B cell (primary cell): ENCODE data around the gene DTNBP1. TPM values are rescaled to one million over a fixed set of nuclear protein-coding genes. Genes with fewer than 3 reads are reported as not detected.

Source experiments
- ATAC-seq: fragments of 200-7000 bp; cut with Tn5 transposase; one replicate; pipeline ENCODE4 v1.10.0; 2021; ENCODE audit warnings: low read depth, mild to moderate bottlenecking, moderate number of reproducible peaks, moderate library complexity
- CTCF ChIA-PET: fragments of 350-600 bp; sonication (Branson Sonifier 250); formaldehyde crosslinking; loops from one replicate; lab custom pipeline; 2021; ENCODE audit warnings: antibody characterized with exemption, inconsistent platforms; lab: Charles Lee
- POLR2A ChIA-PET: fragments of 350-600 bp; sonication (Branson Sonifier 250); formaldehyde crosslinking; loops from one replicate; lab custom pipeline; 2021; ENCODE audit warnings: antibody characterized with exemption; lab: Charles Lee
- DNase-seq: peaks from one replicate; pipeline ENCODE4 v3.0.0; 2013
- H2AFZ ChIP-seq: 2 replicates; pipeline ENCODE4 v1.6.1; 2012; ENCODE audit warnings: mild to moderate bottlenecking, low read depth, low read length; ENCODE audit not compliant: insufficient read depth, poor library complexity, severe bottlenecking
- H3K27ac ChIP-seq, 2 donors: 1 replicate in 1 of 2; 2 replicates in 1 of 2; pipeline ENCODE4 v1.5.1; 2012 to 2013; ENCODE audit warnings: low read length in 2 of 2, mild to moderate bottlenecking in 2 of 2, moderate library complexity in 1 of 2
- H3K27me3 ChIP-seq, 4 experiments: fragments of 200-600 bp in 1 of 4; sonication (generic) in 1 of 4; replicated peaks in 1 of 4; 1 replicate in 2 of 4; 2 replicates in 2 of 4; pipeline versions ENCODE4 v1.6.1 to v1.7.0; 2013 to 2016; ENCODE audit warnings: low read length in 3 of 4, mild to moderate bottlenecking in 2 of 4, mixed read lengths in 1 of 4, moderate library complexity in 1 of 4; ENCODE audit not compliant: insufficient read depth in 4 of 4, control insufficient read depth in 3 of 4; ENCODE audit errors: control extremely low read depth in 1 of 4
- H3K36me3 ChIP-seq, 2 experiments: replicated peaks in 1 of 2; 1 replicate in 1 of 2; 2 replicates in 1 of 2; pipeline versions ENCODE4 v1.6.1 to v1.7.1; 2013; ENCODE audit warnings: low read length in 1 of 2; ENCODE audit not compliant: insufficient read depth in 2 of 2, control insufficient read depth in 1 of 2; ENCODE audit errors: control extremely low read depth in 1 of 2, extremely low read depth in 1 of 2
- H3K4me1 ChIP-seq, 2 donors: fragments of 200-600 bp in 1 of 2; sonication (generic) in 1 of 2; 1 replicate in 1 of 2; 2 replicates in 1 of 2; pipeline versions ENCODE4 v1.5.1 to v1.6.1; 2013 to 2017; ENCODE audit warnings: low read length in 2 of 2; ENCODE audit not compliant: control insufficient read depth in 2 of 2, insufficient read depth in 2 of 2
- H3K4me2 ChIP-seq: replicated peaks from 2 replicates; pipeline ENCODE3; 2012; ENCODE audit warnings: mild to moderate bottlenecking, low read depth, low read length; ENCODE audit not compliant: poor library complexity, severe bottlenecking
- H3K4me3 ChIP-seq, 5 experiments: fragments of 200-600 bp in 1 of 5; sonication (generic) in 1 of 5; 1 replicate in 3 of 5; 2 replicates in 2 of 5; pipeline versions ENCODE4 v1.5.1 to v1.7.0; 2011 to 2016; ENCODE audit warnings: low read length in 4 of 5, mild to moderate bottlenecking in 4 of 5, low read depth in 2 of 5, control low read depth in 1 of 5, moderate library complexity in 1 of 5; ENCODE audit not compliant: insufficient read depth in 1 of 5; ENCODE audit errors: control extremely low read depth in 1 of 5, extremely low read depth in 1 of 5
- H3K79me2 ChIP-seq: fragments of 200-600 bp; sonication (generic); one replicate; pipeline ENCODE4 v1.6.0; 2016; ENCODE audit warnings: low read length; ENCODE audit not compliant: control insufficient read depth, insufficient read depth
- H3K9ac ChIP-seq: fragments of 200-600 bp; sonication (generic); 2 replicates; pipeline ENCODE4 v1.6.1; 2017; ENCODE audit warnings: mild to moderate bottlenecking, low read length, moderate library complexity
- H3K9me3 ChIP-seq, 3 donors: one replicate each; pipeline versions ENCODE4 v1.6.1 to v1.7.1; 2013; ENCODE audit warnings: low read length in 2 of 3; ENCODE audit not compliant: control insufficient read depth in 2 of 3, insufficient read depth in 1 of 3; ENCODE audit errors: control extremely low read depth in 1 of 3
- H4K20me1 ChIP-seq: 2 replicates; pipeline ENCODE4 v1.6.0; 2012; ENCODE audit warnings: mild to moderate bottlenecking, low read length; ENCODE audit not compliant: insufficient read depth, control insufficient read depth, poor library complexity, severe bottlenecking
- H3K27ac Mint-ChIP-seq: one replicate; pipeline ENCODE4 v1.8.0; 2021; ENCODE audit warnings: mixed read lengths
- H3K27me3 Mint-ChIP-seq: one replicate; pipeline ENCODE4 v1.8.0; 2021; ENCODE audit warnings: mixed read lengths
- H3K4me1 Mint-ChIP-seq: one replicate; pipeline ENCODE4 v1.8.0; 2021; ENCODE audit warnings: mixed read lengths
- H3K4me3 Mint-ChIP-seq: one replicate; pipeline ENCODE4 v1.8.0; 2021; ENCODE audit warnings: mixed read lengths
- H3K9me3 Mint-ChIP-seq: one replicate; pipeline ENCODE4 v1.8.0; 2022; ENCODE audit warnings: mixed read lengths; ENCODE audit not compliant: insufficient read depth
- CTCF ChIP-seq: fragments of 200-600 bp; IDR thresholded peaks from one replicate; pipeline ENCODE4 v1.8.0; 2022; ENCODE audit warnings: antibody characterized with exemption, mild to moderate bottlenecking
- EZH2 ChIP-seq: IDR thresholded peaks from 2 replicates; pipeline ENCODE4 v1.6.1; 2012; ENCODE audit warnings: borderline replicate concordance, low read depth, mild to moderate bottlenecking, moderate library complexity, low read length; ENCODE audit not compliant: insufficient read depth, poor library complexity, severe bottlenecking
- WGBS: methylation state at CpG from one replicate; pipeline ENCODE4 v1.1.5; 2013; ENCODE audit warnings: missing lambda C conversion rate; ENCODE audit not compliant: insufficient coverage; 5-methylcytosine and 5-hydroxymethylcytosine counted together
- intact Hi-C: fragments of 100-400 bp; cut with micrococcal nuclease; formaldehyde crosslinking; loops from one replicate; pipeline ENCODE4 v1.10.0; 2022
- polyA plus RNA-seq: library from polyadenylated mRNA; depleted of rRNA; stranded (reverse); fragments of >200 nt; gene quantifications from 2 replicates; pipeline ENCODE4 v1.2.3, GENCODE V29; 2012
- total RNA-seq, 2 donors: library from RNA; stranded (reverse); fragments of 120-200 nt in 1 of 2; gene quantifications; 1 replicate in 1 of 2; 2 replicates in 1 of 2; pipeline versions ENCODE4 v1.2.3 to v1.2.4, GENCODE V29; 2013 to 2022

The DTNBP1 gene
- total and polyA plus RNA-seq, 2 donors (not counting 1 experiment from before 2014, with no cell fraction given), result 31.4 to 73.0 TPM

DNA sequence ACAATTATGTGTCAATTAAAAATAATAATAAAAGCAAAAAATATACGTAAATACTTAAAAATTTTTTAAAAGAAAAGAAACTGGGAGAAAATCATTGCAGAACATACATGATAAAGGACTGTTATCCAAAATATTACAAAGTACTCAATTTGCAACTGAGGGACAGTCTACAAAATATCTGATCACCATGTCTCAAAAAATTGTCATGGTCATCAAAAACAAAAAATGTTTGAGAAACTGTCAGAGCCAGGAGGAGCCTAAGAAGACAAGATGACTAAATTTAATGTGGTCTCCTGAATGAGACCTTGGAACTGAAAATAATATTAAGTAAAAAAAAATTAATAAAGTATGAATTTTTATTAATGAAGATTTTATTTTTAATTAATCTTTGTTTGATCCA is 43.5 kb downstream of the DTNBP1 start:
- no peak for ATAC-seq
- no peak overlapping the region for H3K27ac ChIP-seq
- Mint-ChIP-seq H3K27ac (no peak overlapping the region), H3K4me3 (no peak overlapping the region), H3K9me3 (no peaks in the 10 kb centered on the region), H3K27me3 (no peaks in the 10 kb centered on the region), H3K4me1 (peaks cover 45% of the 10 kb centered on the region)
- ChIA-PET POLR2A (no interaction called here), CTCF (interaction anchor here (0.7 to 2.9 kb wide), 3 partner anchors 72 to 1710 kb away, joined by 3 to 12 read pairs (median 3); no protein-coding TSS in a partner anchor)
- H3K4me1 ChIP-seq, result peaks cover 15 to 19% of the 10 kb centered on the region in 2 donors
- intact Hi-C loops, result no loop called here
- peaks cover 30% of the 10 kb centered on the region for H4K20me1 ChIP-seq
- H2AFZ ChIP-seq, result no peak overlapping the region
- no peak overlapping the region for H3K4me3 ChIP-seq
- no peak overlapping the region for H3K9ac ChIP-seq
- H3K9me3 ChIP-seq, result no peaks in the 10 kb centered on the region
- WGBS, result no CpG with 5 or more reads among the region's 1 CpG
- no peaks in the 10 kb centered on the region for H3K27me3 ChIP-seq
- TF ChIP-seq CTCF (no peak), EZH2 (no peak)
- H3K79me2 ChIP-seq, result peaks cover 93% of the 10 kb centered on the region
- DNase-seq, result no peak
- H3K36me3 ChIP-seq, result peaks cover 5 to 12% of the 10 kb centered on the region in 2 experiments
- no peak overlapping the region for H3K4me2 ChIP-seq

DNA sequence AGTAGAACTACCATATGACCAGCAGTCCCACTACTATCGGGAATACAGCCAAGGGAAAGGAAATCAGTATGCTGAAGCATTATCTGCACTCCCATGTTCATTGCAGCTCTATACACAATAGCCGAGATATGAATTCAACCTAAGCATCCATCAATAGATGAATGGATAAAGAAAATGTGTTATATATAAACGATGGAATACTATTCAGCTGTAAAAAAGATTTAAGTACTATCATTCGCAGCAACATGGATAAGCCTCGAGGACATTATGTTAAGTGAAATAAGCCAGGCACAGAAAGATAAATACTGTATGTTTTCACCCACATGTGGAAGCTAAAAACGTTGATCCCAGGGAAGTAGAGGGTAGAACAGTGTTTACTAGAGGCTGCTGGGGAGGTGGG is 44.1 kb downstream of the DTNBP1 start:
- 90% methylated on average over 3 of the region's 6 CpGs for WGBS
- no peak for ATAC-seq
- H3K4me1 Mint-ChIP-seq, result peaks cover 50% of the 10 kb centered on the region

More for the DNA sequence above, 44.1 kb downstream of the DTNBP1 start:
- Histone ChIP-seq H3K9me3 (no peaks in the 10 kb centered on the region), H3K36me3 (peaks cover 8 to 16% of the 10 kb centered on the region in 2 experiments), H4K20me1 (peaks cover 24% of the 10 kb centered on the region), H3K27me3 (no peaks in the 10 kb centered on the region), H3K4me3 (no peak overlapping the region), H3K9ac (no peak overlapping the region), H3K4me1 (peaks cover 15 to 19% of the 10 kb centered on the region in 2 donors), H2AFZ (no peak overlapping the region), H3K4me2 (no peak overlapping the region), H3K79me2 (peaks cover 93% of the 10 kb centered on the region), H3K27ac (no peak overlapping the region)
- TF ChIP-seq EZH2, result no peak
- TF ChIP-seq CTCF, result no peak
- Mint-ChIP-seq H3K9me3 (no peaks in the 10 kb centered on the region), H3K27ac (no peak overlapping the region), H3K27me3 (no peaks in the 10 kb centered on the region), H3K4me3 (no peak overlapping the region)
- POLR2A ChIA-PET, result no interaction called here
- no peak for DNase-seq
- CTCF ChIA-PET, result no interaction called here
- intact Hi-C loops, result no loop called here
